H1 (cell line): ENCODE measurements around the gene BRME1. TPM values are rescaled to one million over a fixed set of nuclear protein-coding genes. Genes with fewer than 3 reads are reported as not detected.
A peak's percentile ranks its signal among the peaks of the same experiment; 100 is the strongest.

Experiments used
- CTCF ChIA-PET: fragments of 300-600 bp; sonication (Branson Sonifier 250); formaldehyde crosslinking; loops from one replicate; lab custom pipeline; 2021; ENCODE audit not compliant: partially characterized antibody; lab: Charles Lee
- POLR2A ChIA-PET: fragments of 300-600 bp; sonication (Branson Sonifier 250); formaldehyde crosslinking; loops from one replicate; lab custom pipeline; 2021; ENCODE audit warnings: inconsistent platforms; ENCODE audit not compliant: partially characterized antibody; lab: Charles Lee
- DNase-seq, 2 experiments: peaks; one replicate each; pipeline versions ENCODE4 v3.0.0 to v3.0.0-alpha.2; 2010 to 2022; ENCODE audit warnings: low spot score in 2 of 2, low read depth in 1 of 2, mixed read lengths in 1 of 2
- FAIRE-seq: peaks from 2 replicates; lab custom pipeline; 2011; peaks lifted over from hg19 to GRCh38; lab: Jason Lieb, UNC
- H2AFZ ChIP-seq: 2 replicates; pipeline ENCODE4 v1.8.1; 2012; ENCODE audit warnings: low read length, inconsistent platforms
- H2AK5ac ChIP-seq: 2 replicates; pipeline ENCODE4 v1.6.1; 2013; ENCODE audit warnings: low read depth, low read length
- H2BK120ac ChIP-seq: replicated peaks from 2 replicates; pipeline ENCODE3; 2013; ENCODE audit warnings: low read depth, low read length, inconsistent platforms
- H2BK12ac ChIP-seq: 2 replicates; pipeline ENCODE4 v1.6.1; 2013; ENCODE audit warnings: low read depth, low read length
- H2BK15ac ChIP-seq: 2 replicates; pipeline ENCODE4 v1.6.1; 2013; ENCODE audit warnings: low read length
- H2BK20ac ChIP-seq: 2 replicates; pipeline ENCODE4 v1.6.1; 2013; ENCODE audit warnings: low read length
- H2BK5ac ChIP-seq: 2 replicates; pipeline ENCODE4 v1.6.1; 2013; ENCODE audit warnings: low read depth, low read length
- H3K14ac ChIP-seq: 2 replicates; pipeline ENCODE4 v1.6.1; 2013; ENCODE audit warnings: inconsistent platforms; ENCODE audit not compliant: insufficient read length
- H3K18ac ChIP-seq: 2 replicates; pipeline ENCODE4 v1.6.1; 2013; ENCODE audit warnings: low read length; ENCODE audit errors: extremely low read depth
- H3K23ac ChIP-seq: 2 replicates; pipeline ENCODE4 v1.6.1; 2013; ENCODE audit warnings: inconsistent platforms; ENCODE audit not compliant: insufficient read length
- H3K23me2 ChIP-seq: 2 replicates; pipeline ENCODE4 v1.6.1; 2013; ENCODE audit warnings: low read depth, low read length
- H3K27ac ChIP-seq: 2 replicates; pipeline ENCODE4 v1.6.1; 2011; ENCODE audit warnings: low read depth, low read length, inconsistent platforms
- H3K27me3 ChIP-seq, 4 experiments: replicated peaks in 1 of 4; 1 replicate in 1 of 4; 2 replicates in 3 of 4; pipeline versions ENCODE4 v1.6.1 to v1.8.1; 2011 to 2013; ENCODE audit warnings: low read length in 3 of 4, mild to moderate bottlenecking in 3 of 4, inconsistent platforms in 2 of 4, mixed read lengths in 2 of 4, moderate library complexity in 1 of 4; ENCODE audit not compliant: control insufficient read depth in 3 of 4, insufficient read depth in 3 of 4; ENCODE audit errors: extremely low read depth in 1 of 4
- H3K36me3 ChIP-seq, 4 experiments: 2 replicates each; pipeline versions ENCODE4 v1.6.1 to v1.8.1; 2011 to 2013; ENCODE audit warnings: mild to moderate bottlenecking in 4 of 4, low read length in 3 of 4, moderate library complexity in 2 of 4, control low read depth in 1 of 4, inconsistent platforms in 1 of 4; ENCODE audit not compliant: insufficient read depth in 4 of 4, control insufficient read depth in 2 of 4
- H3K4ac ChIP-seq: replicated peaks from 2 replicates; pipeline ENCODE3; 2013; ENCODE audit warnings: low read length, low read depth, mixed read lengths, inconsistent platforms; ENCODE audit not compliant: insufficient read length
- H3K4me1 ChIP-seq, 4 experiments: replicated peaks in 1 of 4; 1 replicate in 1 of 4; 2 replicates in 3 of 4; pipeline versions ENCODE4 v1.6.1 to v1.8.1; 2011 to 2013; ENCODE audit warnings: low read length in 3 of 4, inconsistent platforms in 2 of 4, mixed read lengths in 1 of 4; ENCODE audit not compliant: insufficient read depth in 4 of 4, control insufficient read depth in 3 of 4
- H3K4me2 ChIP-seq, 2 experiments: 2 replicates each; pipeline versions ENCODE4 v1.6.1 to v1.8.1; 2011 to 2013; ENCODE audit warnings: low read depth in 2 of 2, low read length in 2 of 2, control low read depth in 1 of 2, inconsistent platforms in 1 of 2, mild to moderate bottlenecking in 1 of 2; ENCODE audit not compliant: insufficient read depth in 1 of 2
- H3K4me3 ChIP-seq, 4 experiments: fragments of 200-600, 300-600 bp in 1 of 4; sonication (generic), shearing (Covaris generic), sonication (Bioruptor Twin) in 1 of 4; 2 replicates each; pipeline versions ENCODE4 v1.5.1 to v1.8.1; 2011 to 2016; ENCODE audit warnings: low read length in 4 of 4, low read depth in 3 of 4, control low read depth in 2 of 4, inconsistent platforms in 2 of 4, mild to moderate bottlenecking in 2 of 4, mixed read lengths in 1 of 4, moderate library complexity in 1 of 4; ENCODE audit not compliant: insufficient read depth in 2 of 4; ENCODE audit errors: extremely low read depth in 1 of 4
- H3K56ac ChIP-seq: replicated peaks from 2 replicates; pipeline ENCODE3; 2013; ENCODE audit warnings: low read depth, mild to moderate bottlenecking, mixed read lengths, low read length, inconsistent platforms; ENCODE audit not compliant: insufficient read length
- H3K79me1 ChIP-seq: 2 replicates; pipeline ENCODE4 v1.6.1; 2013; ENCODE audit warnings: low read depth, low read length, control low read depth
- H3K79me2 ChIP-seq, 2 experiments: 2 replicates each; pipeline versions ENCODE4 v1.6.1 to v1.8.1; 2012 to 2013; ENCODE audit warnings: low read length in 2 of 2, mild to moderate bottlenecking in 2 of 2, inconsistent platforms in 1 of 2; ENCODE audit not compliant: insufficient read depth in 2 of 2, control insufficient read depth in 1 of 2
- H3K9ac ChIP-seq, 4 experiments: replicated peaks in 1 of 4; 1 replicate in 1 of 4; 2 replicates in 3 of 4; pipeline versions ENCODE4 v1.6.1 to v1.8.1; 2011 to 2013; ENCODE audit warnings: low read depth in 3 of 4, low read length in 3 of 4, control low read depth in 2 of 4, mild to moderate bottlenecking in 2 of 4, moderate library complexity in 2 of 4, inconsistent platforms in 1 of 4; ENCODE audit errors: extremely low read depth in 1 of 4
- H3K9me3 ChIP-seq, 2 experiments: 2 replicates each; pipeline versions ENCODE4 v1.6.1 to v1.8.1; 2012 to 2013; ENCODE audit warnings: mild to moderate bottlenecking in 2 of 2, moderate library complexity in 2 of 2, control low read depth in 1 of 2, inconsistent platforms in 1 of 2, low read depth in 1 of 2, low read length in 1 of 2, mixed read lengths in 1 of 2; ENCODE audit not compliant: insufficient read depth in 2 of 2
- H4K20me1 ChIP-seq, 2 experiments: replicated peaks in 1 of 2; 2 replicates each; pipeline versions ENCODE3 to v1.8.1; 2011 to 2013; ENCODE audit warnings: inconsistent platforms in 2 of 2, low read length in 2 of 2, mild to moderate bottlenecking in 1 of 2; ENCODE audit not compliant: insufficient read depth in 2 of 2, control insufficient read depth in 1 of 2
- H4K5ac ChIP-seq: 2 replicates; pipeline ENCODE4 v1.6.1; 2013; ENCODE audit warnings: low read length, low read depth, mixed read lengths, inconsistent platforms; ENCODE audit not compliant: insufficient read length
- H4K8ac ChIP-seq: 2 replicates; pipeline ENCODE4 v1.8.0; 2013; ENCODE audit warnings: mild to moderate bottlenecking, moderate library complexity, low read length, inconsistent platforms; ENCODE audit not compliant: insufficient read depth; ENCODE audit errors: extremely low read depth
- H4K91ac ChIP-seq: replicated peaks from 2 replicates; pipeline ENCODE3; 2013; ENCODE audit warnings: low read length, mixed read lengths, inconsistent platforms; ENCODE audit not compliant: insufficient read length
- ASH2L ChIP-seq: fragments of 200-600, 300-600 bp; sonication (generic); IDR thresholded peaks from one replicate; pipeline ENCODE4 v1.7.1; 2017; ENCODE audit warnings: low read length
- BRCA1 ChIP-seq: IDR thresholded peaks from 2 replicates; pipeline ENCODE4 v1.6.1; 2012; ENCODE audit warnings: low read depth, low read length, improper control_type of control experiment
- CBX8 ChIP-seq: fragments of 300-800, 300-1000 bp; sonication (generic); IDR thresholded peaks from 2 replicates; pipeline ENCODE4 v1.7.1; 2016; ENCODE audit warnings: low read depth, low read length, borderline replicate concordance
- CEBPB ChIP-seq: IDR thresholded peaks from 2 replicates; pipeline ENCODE4 v1.6.1; 2012; ENCODE audit warnings: low read depth, low read length
- CHD1 ChIP-seq: IDR thresholded peaks from 2 replicates; pipeline ENCODE4 v1.6.1; 2012; ENCODE audit warnings: low read depth, low read length, improper control_type of control experiment
- CHD2 ChIP-seq: IDR thresholded peaks from 2 replicates; pipeline ENCODE4 v1.6.1; 2012; ENCODE audit warnings: low read length, improper control_type of control experiment
- GTF2F1 ChIP-seq: IDR thresholded peaks from 2 replicates; pipeline ENCODE4 v1.6.1; 2012; ENCODE audit warnings: low read depth, low read length, improper control_type of control experiment, borderline replicate concordance
- KDM5A ChIP-seq: fragments of 200-600 bp; IDR thresholded peaks from 2 replicates; pipeline ENCODE4 v1.7.1; 2012; ENCODE audit warnings: mild to moderate bottlenecking, low read length, inconsistent platforms, mixed read lengths
- SIN3A ChIP-seq, 2 experiments: IDR thresholded peaks in 1 of 2; conservative IDR thresholded peaks in 1 of 2; 2 replicates each; pipeline ENCODE4 v1.6.1; 2011 to 2012; ENCODE audit warnings: low read length in 2 of 2, improper control_type of control experiment in 1 of 2, low read depth in 1 of 2, mild to moderate bottlenecking in 1 of 2
- YY1 ChIP-seq: IDR thresholded peaks from 2 replicates; pipeline ENCODE4 v1.6.1; 2011; ENCODE audit warnings: low read depth, mild to moderate bottlenecking, low read length
- WGBS, 2 experiments: shearing (Covaris generic) in 1 of 2; methylation state at CpG; one replicate each; pipeline versions ENCODE4 v1.1.6 to v1.1.7; 2013 to 2015; ENCODE audit warnings: low lambda C conversion rate in 2 of 2, mixed read lengths in 2 of 2, inconsistent platforms in 1 of 2, low coverage in 1 of 2, missing lambda C conversion rate in 1 of 2; ENCODE audit not compliant: insufficient replicate concordance in 2 of 2, insufficient coverage in 1 of 2, insufficient read length in 1 of 2; ENCODE audit errors: extremely low coverage in 1 of 2, missing lambda C conversion rate in 1 of 2; 5-methylcytosine and 5-hydroxymethylcytosine counted together
- polyA plus RNA-seq, 7 experiments: library from polyadenylated mRNA; depleted of rRNA in 3 of 7; stranded (reverse) in 5 of 7; unstranded in 2 of 7; fragments of >200 nt in 5 of 7; fragments of 200-250 nt in 2 of 7; gene quantifications; 1 replicate in 5 of 7; 2 replicates in 1 of 7; 4 replicates in 1 of 7; pipeline versions ENCODE4 v1.2.1 to v1.2.3, GENCODE V29; 2011 to 2013; ENCODE audit warnings: missing spikeins in 2 of 7, mixed read lengths in 2 of 7
- total RNA-seq: library from RNA; stranded (reverse); fragmentation: NEBNext Ultra II Directional; extraction: Animal tissue kit (Norgen Biotek cat#: 25700); gene quantifications from 2 replicates; pipeline ENCODE4 v1.2.1, GENCODE V29; 2021

BRME1 gene
- total and polyA plus RNA-seq, 2 of the 8 experiments (the other 6 are each of a cell fraction or from before 2014, with no cell fraction given): 4.6 to 4.7 TPM

GRCh38 chr19:13860679-13861391 lies 45.1 kb downstream of the BRME1 start:
- Histone ChIP-seq H3K18ac (no peak overlapping the region), H3K14ac (no peak overlapping the region), H3K27ac (no peak overlapping the region), H2BK5ac (no peak overlapping the region), H2BK20ac (no peak overlapping the region), H3K23me2 (no peaks in the 10 kb centered on the region), H3K23ac (no peak overlapping the region), H2BK15ac (no peak overlapping the region; the same call in 1 of the 2 replicates), H3K4me1 (peaks cover 0 to 7% (median 5%) of the 10 kb centered on the region in 4 experiments; a peak in 5 of 7 replicates), H2BK120ac (no peak overlapping the region), H4K91ac (no peak overlapping the region), H3K9me3 (no peaks in the 10 kb centered on the region), H2BK12ac (peak overlapping the region; percentile 55; the same call in 1 of the 2 replicates), H3K4me3 (no peak overlapping the region), H3K79me2 (no peaks in the 10 kb centered on the region), H3K36me3 (no peaks in the 10 kb centered on the region), H3K9ac (no peak overlapping the region), H2AFZ (no peak overlapping the region), H3K27me3 (peaks cover 6 to 21% (median 13%) of the 10 kb centered on the region in 4 experiments), H4K5ac (no peak overlapping the region), H3K4me2 (no peak overlapping the region), H3K4ac (no peak overlapping the region), H2AK5ac (peak overlapping the region; percentile 79; the same call in 1 of the 2 replicates), H4K8ac (no peak overlapping the region), H4K20me1 (peaks cover 0 to 2% of the 10 kb centered on the region in 2 experiments), H3K56ac (no peak overlapping the region), H3K79me1 (no peaks in the 10 kb centered on the region)
- ChIA-PET POLR2A (interaction anchor here (0.6 to 4.7 kb wide), 7 partner anchors 12 to 709 kb away, joined by 3 to 62 read pairs (median 6); no protein-coding TSS in a partner anchor), CTCF (interaction anchor here (0.7 to 7.0 kb wide), 19 partner anchors 8 to 222 kb away, joined by 3 to 70 read pairs (median 8); no protein-coding TSS in a partner anchor)
- DNase-seq: no peak
- no peak for FAIRE-seq
- TF ChIP-seq CBX8 (no peak), YY1 (no peak), CHD2 (no peak), CHD1 (no peak), GTF2F1 (no peak), KDM5A (no peak), ASH2L (no peak), BRCA1 (no peak), SIN3A (conservative IDR thresholded peaks at IDR 0.05 in 1 of 2, IDR thresholded peaks at IDR 0.05 in 1 of 2; ENCODE audit: low read depth in 1 of 2, low read length in 2 of 2) (no peak), CEBPB (no peak)
- 96% methylated on average over 10 of the region's 13 CpGs; no CpG with 5 or more reads in 1 of the 2 experiments for WGBS, 2 experiments
